Tibial nerve (tissue), 3 donors: ENCODE results near the gene HOXB5.

Experiments
- CTCF ChIP-seq, 5 experiments: fragments of 200-600 bp in 3 of 5; fragments of 450-650 bp in 2 of 5; sonication (generic) in 3 of 5; IDR thresholded peaks; one replicate each; pipeline ENCODE4 v1.5.1; 2016 to 2019; ENCODE audit warnings: antibody characterized with exemption in 5 of 5, mild to moderate bottlenecking in 3 of 5, moderate library complexity in 2 of 5
- POLR2A ChIP-seq, 2 donors: fragments of 450-650 bp; IDR thresholded peaks; one replicate each; pipeline ENCODE4 v1.6.1; 2017; ENCODE audit warnings: antibody characterized with exemption in 2 of 2, mild to moderate bottlenecking in 2 of 2, moderate library complexity in 2 of 2

- TF ChIP-seq CTCF (IDR thresholded peaks at IDR 0.05) (no peak), POLR2A (IDR thresholded peaks at IDR 0.05) (no peak)
These were observed 16.9 kb downstream of the HOXB5 start for GRCh38 chr17:48576479-48577309.
